ENCODE measurements around the gene APCDD1. TPM values are rescaled to one million over a fixed set of nuclear protein-coding genes. Genes with fewer than 3 reads are reported as not detected.

The APCDD1 gene
- total RNA-seq, 4 donors from 2014 or later = 4.6 to 13.0 (median 7.5) TPM

- H3K27me3 ChIP-seq = peaks cover 0 to 3% (median 0%) of the 10 kb centered on the region in 3 donors
- ATAC-seq (no peak), DNase-seq (no peak)
- H3K36me3 ChIP-seq = no peaks in the 10 kb centered on the region
- no peak overlapping the region for H3K27ac ChIP-seq
- no peaks in the 10 kb centered on the region for H3K9me3 ChIP-seq
- in situ Hi-C loops (cut with MboI; ENCODE audit: low sequenced_read_pairs in 4 of 4) (no loop called here), intact Hi-C loops (cut with DNase I; ENCODE audit: low total_unique reads) (no loop called here)
- TF ChIP-seq POLR2A (IDR thresholded peaks at IDR 0.05) (no peak), CTCF (IDR thresholded peaks at IDR 0.05 in 4 of 5, conservative IDR thresholded peaks at IDR 0.05 in 1 of 5) (no peak)
- H3K4me1 ChIP-seq = no peaks in the 10 kb centered on the region
- no peak overlapping the region for H3K4me3 ChIP-seq
These were observed 17.1 kb downstream of the APCDD1 start for GRCh38 chr18:10471574-10471973.

GRCh38 chr18:10473132-10473531, 18.7 kb downstream of the APCDD1 start:
- intact Hi-C loops (cut with DNase I; ENCODE audit: low total_unique reads) (no loop called here), in situ Hi-C loops (cut with MboI; ENCODE audit: low sequenced_read_pairs in 4 of 4) (no loop called here)

GRCh38 chr18:10474309-10474708, 19.9 kb downstream of the APCDD1 start:
- DNase-seq = no peak
- ATAC-seq = no peak
- Histone ChIP-seq H3K36me3 (no peaks in the 10 kb centered on the region), H3K4me3 (no peak overlapping the region), H3K27ac (no peak overlapping the region), H3K27me3 (peaks cover 0 to 5% (median 0%) of the 10 kb centered on the region in 3 donors), H3K4me1 (peaks cover 0 to 3% of the 10 kb centered on the region in 2 donors), H3K9me3 (no peaks in the 10 kb centered on the region)
- TF ChIP-seq CTCF (IDR thresholded peaks at IDR 0.05 in 4 of 5, conservative IDR thresholded peaks at IDR 0.05 in 1 of 5) (no peak), POLR2A (IDR thresholded peaks at IDR 0.05) (no peak)
- intact Hi-C loops (cut with DNase I; ENCODE audit: low total_unique reads) (no loop called here), in situ Hi-C loops (cut with MboI; ENCODE audit: low sequenced_read_pairs in 4 of 4) (no loop called here)

More at GRCh38 chr18:10473132-10473531, 18.7 kb downstream of the APCDD1 start:
- Histone ChIP-seq H3K27me3 (peaks cover 0 to 5% (median 0%) of the 10 kb centered on the region in 3 donors), H3K36me3 (no peaks in the 10 kb centered on the region), H3K27ac (no peak overlapping the region), H3K4me1 (peaks cover 0 to 3% of the 10 kb centered on the region in 2 donors), H3K9me3 (no peaks in the 10 kb centered on the region), H3K4me3 (no peak overlapping the region)
- TF ChIP-seq CTCF (IDR thresholded peaks at IDR 0.05 in 4 of 5, conservative IDR thresholded peaks at IDR 0.05 in 1 of 5) (no peak), POLR2A (IDR thresholded peaks at IDR 0.05) (no peak)
- DNase-seq (no peak), ATAC-seq (no peak)

- Histone ChIP-seq H3K4me1 (peaks cover 0 to 3% of the 10 kb centered on the region in 2 donors), H3K9me3 (no peaks in the 10 kb centered on the region), H3K27ac (no peak overlapping the region), H3K27me3 (peaks cover 0 to 5% (median 0%) of the 10 kb centered on the region in 3 donors), H3K36me3 (no peaks in the 10 kb centered on the region), H3K4me3 (no peak overlapping the region)
- intact Hi-C loops (cut with DNase I; ENCODE audit: low total_unique reads) = no loop called here
- ATAC-seq = no peak
- TF ChIP-seq POLR2A (IDR thresholded peaks at IDR 0.05) = no peak
- no peak for TF ChIP-seq CTCF (IDR thresholded peaks at IDR 0.05 in 4 of 5, conservative IDR thresholded peaks at IDR 0.05 in 1 of 5)
- DNase-seq = no peak
- in situ Hi-C loops (cut with MboI; ENCODE audit: low sequenced_read_pairs in 4 of 4) = no loop called here
These were observed 20.8 kb downstream of the APCDD1 start for GRCh38 chr18:10475276-10475653.
